ENCODE data around the gene CCNJL. TPM values are rescaled to one million over a fixed set of nuclear protein-coding genes. Genes with fewer than 3 reads are reported as not detected.

Gene CCNJL
- total and polyA plus RNA-seq, 12 donors: 1.2 to 10.6 (median 4.3) TPM

- WGBS, 4 donors: 87 to 90% (median 89%) methylated on average over 4 of the region's 4 CpGs
- intact Hi-C loops (cut with DNase I): no loop called here
- H3K4me3 ChIP-seq: no peak overlapping the region
- H3K36me3 ChIP-seq (replicated peaks in 1 of 2): no peaks in the 10 kb centered on the region
- no peak overlapping the region for H3K27ac ChIP-seq
- TF ChIP-seq POLR2A (IDR thresholded peaks at IDR 0.05): no peak
- TF ChIP-seq, protein P1, sequence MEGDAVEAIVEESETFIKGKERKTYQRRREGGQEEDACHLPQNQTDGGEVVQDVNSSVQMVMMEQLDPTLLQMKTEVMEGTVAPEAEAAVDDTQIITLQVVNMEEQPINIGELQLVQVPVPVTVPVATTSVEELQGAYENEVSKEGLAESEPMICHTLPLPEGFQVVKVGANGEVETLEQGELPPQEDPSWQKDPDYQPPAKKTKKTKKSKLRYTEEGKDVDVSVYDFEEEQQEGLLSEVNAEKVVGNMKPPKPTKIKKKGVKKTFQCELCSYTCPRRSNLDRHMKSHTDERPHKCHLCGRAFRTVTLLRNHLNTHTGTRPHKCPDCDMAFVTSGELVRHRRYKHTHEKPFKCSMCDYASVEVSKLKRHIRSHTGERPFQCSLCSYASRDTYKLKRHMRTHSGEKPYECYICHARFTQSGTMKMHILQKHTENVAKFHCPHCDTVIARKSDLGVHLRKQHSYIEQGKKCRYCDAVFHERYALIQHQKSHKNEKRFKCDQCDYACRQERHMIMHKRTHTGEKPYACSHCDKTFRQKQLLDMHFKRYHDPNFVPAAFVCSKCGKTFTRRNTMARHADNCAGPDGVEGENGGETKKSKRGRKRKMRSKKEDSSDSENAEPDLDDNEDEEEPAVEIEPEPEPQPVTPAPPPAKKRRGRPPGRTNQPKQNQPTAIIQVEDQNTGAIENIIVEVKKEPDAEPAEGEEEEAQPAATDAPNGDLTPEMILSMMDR (IDR thresholded peaks at IDR 0.05): no peak
- H3K4me1 ChIP-seq (replicated peaks in 1 of 2): peaks cover 0 to 6% of the 10 kb centered on the region in 2 donors
- H3K9me3 ChIP-seq (replicated peaks in 1 of 3): no peaks in the 10 kb centered on the region
- DNase-seq: no peak
- H3K27me3 ChIP-seq: no peaks in the 10 kb centered on the region
These were observed 2.2 kb downstream of the CCNJL start for GRCh38 chr5:160310140-160310539.

DNA sequence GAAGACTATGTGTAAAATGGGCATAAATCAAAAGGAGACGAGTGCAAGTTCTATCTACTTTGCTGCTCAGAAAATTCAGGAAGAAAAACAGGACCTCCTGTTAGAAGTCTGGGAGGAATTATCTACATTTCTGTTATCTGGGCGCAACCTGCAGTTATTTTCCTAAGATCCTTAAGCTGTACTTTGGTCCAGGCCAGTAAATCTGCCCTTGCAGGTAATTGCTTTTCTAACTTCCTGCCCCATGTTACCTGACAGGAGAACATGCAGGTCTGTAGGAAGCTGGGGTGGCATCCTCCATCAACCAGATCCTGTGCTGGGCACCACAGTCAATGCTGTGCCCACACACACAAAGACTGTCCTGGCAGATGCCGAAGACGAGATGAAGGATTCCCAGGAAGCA is 5.7 kb downstream of the CCNJL start:
- no peak overlapping the region for H3K4me3 ChIP-seq
- no peaks in the 10 kb centered on the region for H3K9me3 ChIP-seq (replicated peaks in 1 of 3)
- H3K36me3 ChIP-seq (replicated peaks in 1 of 2): no peaks in the 10 kb centered on the region
- WGBS, 4 donors: 88 to 96% (median 93%) methylated on average over 3 to 4 of the region's 4 CpGs
- H3K27ac ChIP-seq: no peak overlapping the region
- intact Hi-C loops (cut with DNase I): no loop called here
- TF ChIP-seq POLR2A (IDR thresholded peaks at IDR 0.05): no peak
- TF ChIP-seq, protein P1 (IDR thresholded peaks at IDR 0.05): no peak
- no peaks in the 10 kb centered on the region for H3K27me3 ChIP-seq
- no peaks in the 10 kb centered on the region for H3K4me1 ChIP-seq (replicated peaks in 1 of 2)
- no peak for DNase-seq

GRCh38 chr5:160305319-160305718 is 7.0 kb downstream of the CCNJL start:
- Histone ChIP-seq H3K27ac (no peak overlapping the region), H3K4me3 (no peak overlapping the region), H3K36me3 (replicated peaks in 1 of 2) (no peaks in the 10 kb centered on the region), H3K4me1 (replicated peaks in 1 of 2) (no peaks in the 10 kb centered on the region), H3K27me3 (no peaks in the 10 kb centered on the region), H3K9me3 (replicated peaks in 1 of 3) (no peaks in the 10 kb centered on the region)
- TF ChIP-seq, protein P1 (IDR thresholded peaks at IDR 0.05): no peak
- TF ChIP-seq POLR2A (IDR thresholded peaks at IDR 0.05): no peak
- no peak for DNase-seq
- 88 to 93% (median 91%) methylated on average over 10 of the region's 10 CpGs for WGBS, 4 donors
- intact Hi-C loops (cut with DNase I): no loop called here

DNA sequence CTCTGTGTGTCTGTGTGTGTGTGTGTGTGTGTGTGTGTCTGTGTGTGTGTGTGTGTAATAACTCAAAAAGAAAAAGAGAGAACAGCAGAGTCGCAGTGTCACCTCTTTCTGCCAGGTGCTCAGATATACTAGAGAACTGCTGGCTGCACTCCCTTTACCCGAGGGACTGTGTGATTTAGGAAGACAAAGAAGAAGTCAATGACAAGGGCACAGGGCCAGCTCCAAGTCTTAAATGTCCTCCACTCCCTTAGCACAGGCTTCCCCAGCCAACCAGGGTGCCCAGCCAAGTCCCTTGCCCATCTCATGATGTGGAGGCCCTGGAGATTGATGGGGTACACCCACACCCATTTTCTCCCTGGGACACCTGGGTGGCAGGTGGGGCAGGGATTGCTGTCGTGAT is 8.7 kb downstream of the CCNJL start:
- Histone ChIP-seq H3K4me1 (replicated peaks in 1 of 2) (no peaks in the 10 kb centered on the region), H3K9me3 (replicated peaks in 1 of 3) (no peaks in the 10 kb centered on the region), H3K36me3 (replicated peaks in 1 of 2) (no peaks in the 10 kb centered on the region), H3K4me3 (no peak overlapping the region), H3K27ac (no peak overlapping the region), H3K27me3 (no peaks in the 10 kb centered on the region)
- intact Hi-C loops (cut with DNase I): no loop called here
- no peak for DNase-seq
- 61 to 68% (median 66%) methylated on average over 3 of the region's 3 CpGs for WGBS, 4 donors
- TF ChIP-seq POLR2A (IDR thresholded peaks at IDR 0.05): no peak
- TF ChIP-seq, protein P1 (IDR thresholded peaks at IDR 0.05): no peak
